Measurements from ENCODE around the gene ZNF570. TPM values are rescaled to one million over a fixed set of nuclear protein-coding genes. Genes with fewer than 3 reads are reported as not detected.

ZNF570 gene
- total and polyA plus RNA-seq, 4 donors, result 9.2 to 18.8 (median 14.4) TPM

DNA sequence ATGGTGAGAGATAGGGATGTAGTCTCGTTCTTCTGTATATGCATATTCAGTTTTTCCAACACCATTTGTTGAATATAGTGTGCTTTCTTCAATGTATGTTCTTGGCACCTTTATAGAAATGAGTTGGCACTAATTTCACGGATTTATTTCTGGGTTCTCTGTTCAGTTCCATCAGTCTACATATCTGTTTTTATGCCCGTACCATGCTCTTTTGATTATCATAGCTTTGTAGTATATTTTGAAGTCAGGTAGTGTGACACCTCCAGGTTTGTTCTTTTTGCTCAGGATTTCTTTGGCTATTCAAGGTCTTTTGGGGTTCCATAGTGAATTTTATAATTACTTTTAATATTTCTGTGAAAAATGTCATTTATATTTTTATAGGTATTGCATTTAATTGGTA is 23.1 kb downstream of the ZNF570 start:
- WGBS (ENCODE audit: insufficient coverage), result no CpG with 5 or more reads among the region's 3 CpGs
- H3K27me3 ChIP-seq (ENCODE audit: control insufficient read depth, insufficient read depth, low read length), result no peaks in the 10 kb centered on the region
- H3K9me3 ChIP-seq (ENCODE audit: control insufficient read depth, insufficient read depth, low read length), result peaks cover 14% of the 10 kb centered on the region
- no peak overlapping the region for H3K27ac ChIP-seq (ENCODE audit: low read depth, low read length)
- no peaks in the 10 kb centered on the region for H3K36me3 ChIP-seq (ENCODE audit: control insufficient read depth, insufficient read depth, low read length)
- no peak for DNase-seq (ENCODE audit: low read depth in 4 of 6, low spot score in 6 of 6)
- no peaks in the 10 kb centered on the region for H3K4me1 ChIP-seq (ENCODE audit: control insufficient read depth, insufficient read depth, low read length)
- H3K4me3 ChIP-seq (ENCODE audit: low read depth, low read length), result no peak overlapping the region

DNA sequence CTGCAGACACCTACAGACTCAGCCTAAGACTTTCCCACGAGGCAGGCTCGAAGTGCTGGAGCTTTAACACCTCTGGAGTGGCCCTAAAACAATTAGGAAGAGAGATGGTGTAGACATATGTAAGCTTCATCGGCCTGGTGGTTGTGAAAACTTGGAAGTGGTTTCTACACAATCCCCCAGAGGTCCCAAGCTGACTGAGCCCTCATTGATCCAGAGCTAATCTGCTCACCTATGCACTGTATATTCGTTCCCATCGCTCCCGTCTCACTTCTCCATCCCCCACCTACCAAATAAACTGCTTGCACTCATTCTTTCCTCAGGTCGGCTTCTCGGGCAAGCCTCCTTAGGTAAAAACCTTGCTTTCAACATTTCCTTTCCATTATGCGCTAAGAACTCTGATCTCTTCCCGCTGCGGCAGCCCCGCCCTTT is 36.8 kb downstream of the ZNF570 start:
- Histone ChIP-seq H3K27me3 (ENCODE audit: control insufficient read depth, insufficient read depth, low read length) (no peaks in the 10 kb centered on the region), H3K4me3 (ENCODE audit: low read depth, low read length) (peak overlapping the region; percentile 87), H3K27ac (ENCODE audit: low read depth, low read length) (peak overlapping the region; percentile 96), H3K4me1 (ENCODE audit: control insufficient read depth, insufficient read depth, low read length) (peaks cover 5% of the 10 kb centered on the region), H3K9me3 (ENCODE audit: control insufficient read depth, insufficient read depth, low read length) (no peaks in the 10 kb centered on the region), H3K36me3 (ENCODE audit: control insufficient read depth, insufficient read depth, low read length) (peaks cover 10% of the 10 kb centered on the region)
- WGBS (ENCODE audit: insufficient coverage), result 0% methylated on average over 10 of the region's 12 CpGs
- peak in 2 of 6 donors; percentile 15 for DNase-seq (ENCODE audit: low read depth in 4 of 6, low spot score in 6 of 6)

DNA sequence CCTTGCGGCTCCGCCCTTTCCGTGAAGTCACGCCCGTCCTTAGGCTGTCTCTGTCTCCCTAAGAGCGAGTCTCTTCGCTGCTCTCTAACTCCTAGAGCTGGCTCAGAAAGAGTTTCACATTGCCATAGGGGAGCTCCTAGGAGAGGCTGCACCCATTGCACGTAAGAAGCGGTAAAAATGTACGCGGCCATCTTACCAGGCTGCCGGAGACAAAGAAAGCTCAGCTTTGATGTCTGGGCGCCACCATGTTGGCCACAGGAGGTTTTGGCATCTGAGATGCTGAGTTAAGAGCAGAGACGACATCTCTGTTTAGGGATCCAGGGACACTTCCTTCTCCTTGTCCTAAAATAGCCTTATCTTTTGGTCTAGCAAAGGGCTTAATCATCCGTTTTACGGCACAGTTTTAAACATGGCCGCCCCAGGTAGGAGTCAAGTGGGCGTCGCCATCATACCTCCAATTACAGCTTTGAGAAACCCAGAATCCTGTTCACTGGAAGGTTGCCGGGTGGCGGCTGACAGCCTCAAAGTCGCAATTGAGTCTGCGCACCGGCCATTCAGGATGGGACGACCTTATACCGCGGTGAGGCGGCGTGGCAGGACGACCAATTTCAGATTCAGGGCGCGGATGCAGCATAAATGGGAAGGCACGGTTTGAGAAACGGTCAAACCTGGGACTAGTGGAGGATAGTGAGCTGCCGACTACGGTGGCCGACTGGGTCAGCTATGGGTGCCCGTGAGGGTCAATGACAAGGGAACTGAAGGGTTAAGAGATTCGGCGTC is 37.4 kb downstream of the ZNF570 start, which contains the start of gene ZNF793:
TSS of gene ZNF793 (plus strand) at position 553 of the 780 bp plus-strand sequence. CDS start 16,501 bp downstream, outside the sequence.
- DNase-seq (ENCODE audit: low read depth in 4 of 6, low spot score in 6 of 6), result peak; percentile 84 to 99 (median 94)
- Histone ChIP-seq H3K27me3 (ENCODE audit: control insufficient read depth, insufficient read depth, low read length) (no peaks in the 10 kb centered on the region), H3K27ac (ENCODE audit: low read depth, low read length) (peak within 1 kb of the TSS; percentile 96), H3K9me3 (ENCODE audit: control insufficient read depth, insufficient read depth, low read length) (no peaks in the 10 kb centered on the region), H3K4me1 (ENCODE audit: control insufficient read depth, insufficient read depth, low read length) (peaks cover 5% of the 10 kb centered on the region), H3K36me3 (ENCODE audit: control insufficient read depth, insufficient read depth, low read length) (peaks cover 15% of the 10 kb centered on the region), H3K4me3 (ENCODE audit: low read depth, low read length) (peak within 1 kb of the TSS; percentile 87)
- under 1% methylated on average over 40 of the region's 40 CpGs for WGBS (ENCODE audit: insufficient coverage)

DNA sequence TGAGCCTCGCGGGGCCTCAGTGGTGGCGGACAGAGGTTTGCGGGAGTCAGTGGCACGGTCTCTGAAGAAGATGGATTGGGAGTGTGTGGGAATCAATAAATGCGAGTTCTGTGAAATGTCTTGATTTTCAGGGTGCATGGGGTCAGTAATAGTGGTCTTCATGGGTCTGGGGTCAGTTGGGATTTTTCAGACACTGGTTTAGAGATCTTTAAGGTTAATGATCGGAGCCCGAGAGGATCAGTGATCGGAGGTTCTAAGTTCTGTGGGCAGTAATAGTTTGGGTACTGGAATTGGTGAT is 38.0 kb downstream of the ZNF570 start:
- Histone ChIP-seq H3K27ac (ENCODE audit: low read depth, low read length) (peak overlapping the region; percentile 96), H3K27me3 (ENCODE audit: control insufficient read depth, insufficient read depth, low read length) (no peaks in the 10 kb centered on the region), H3K4me3 (ENCODE audit: low read depth, low read length) (peak overlapping the region; percentile 87), H3K4me1 (ENCODE audit: control insufficient read depth, insufficient read depth, low read length) (peaks cover 5% of the 10 kb centered on the region), H3K9me3 (ENCODE audit: control insufficient read depth, insufficient read depth, low read length) (no peaks in the 10 kb centered on the region), H3K36me3 (ENCODE audit: control insufficient read depth, insufficient read depth, low read length) (peaks cover 20% of the 10 kb centered on the region)
- peak in 1 of 6 donors; percentile 15 for DNase-seq (ENCODE audit: low read depth in 4 of 6, low spot score in 6 of 6)
- 1% methylated on average over 9 of the region's 9 CpGs for WGBS (ENCODE audit: insufficient coverage)

DNA sequence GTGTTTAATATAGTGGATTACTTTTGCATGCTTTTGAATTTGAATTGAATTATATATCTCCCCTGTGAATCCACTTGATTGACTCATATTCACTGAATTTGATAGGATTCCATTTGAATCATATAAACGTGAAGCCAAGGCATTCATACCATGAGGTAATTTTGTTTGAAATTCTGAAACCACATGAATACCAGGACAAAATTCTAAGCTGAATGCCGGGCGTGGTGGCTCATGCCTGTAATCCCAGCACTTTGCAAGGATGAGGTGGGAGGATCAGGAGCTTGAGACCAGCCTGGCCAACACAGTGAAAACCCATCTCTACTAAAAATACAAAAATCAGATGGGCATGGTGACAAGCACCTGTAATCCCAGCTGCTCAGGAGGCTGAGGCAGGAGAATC is 42.0 kb downstream of the ZNF570 start:
- Histone ChIP-seq H3K4me1 (ENCODE audit: control insufficient read depth, insufficient read depth, low read length) (no peaks in the 10 kb centered on the region), H3K36me3 (ENCODE audit: control insufficient read depth, insufficient read depth, low read length) (peaks cover 27% of the 10 kb centered on the region), H3K27me3 (ENCODE audit: control insufficient read depth, insufficient read depth, low read length) (no peaks in the 10 kb centered on the region), H3K9me3 (ENCODE audit: control insufficient read depth, insufficient read depth, low read length) (no peaks in the 10 kb centered on the region), H3K27ac (ENCODE audit: low read depth, low read length) (no peak overlapping the region), H3K4me3 (ENCODE audit: low read depth, low read length) (no peak overlapping the region)
- DNase-seq (ENCODE audit: low read depth in 4 of 6, low spot score in 6 of 6), result no peak
- no CpG with 5 or more reads among the region's 3 CpGs for WGBS (ENCODE audit: insufficient coverage)

DNA sequence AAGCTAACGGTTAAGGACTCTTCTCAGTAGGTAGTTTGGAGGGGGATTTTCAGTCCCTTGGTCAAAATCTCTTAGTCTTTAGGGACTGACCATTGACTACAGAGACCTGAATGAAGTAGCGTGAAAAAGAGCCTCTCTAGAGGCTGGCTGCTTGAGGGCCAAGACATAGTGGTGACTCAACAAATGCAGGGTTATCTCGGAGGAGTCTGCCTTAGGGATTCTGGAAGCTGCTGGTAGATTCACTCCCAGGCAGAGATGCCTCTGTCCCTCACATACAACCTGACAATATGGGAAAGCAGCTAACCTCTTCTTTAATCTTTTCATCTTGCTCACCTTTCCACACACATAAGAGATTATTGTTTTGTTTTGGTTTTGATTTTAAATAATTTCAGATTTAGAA is 42.7 kb downstream of the ZNF570 start:
- Histone ChIP-seq H3K4me1 (ENCODE audit: control insufficient read depth, insufficient read depth, low read length) (no peaks in the 10 kb centered on the region), H3K4me3 (ENCODE audit: low read depth, low read length) (no peak overlapping the region), H3K27me3 (ENCODE audit: control insufficient read depth, insufficient read depth, low read length) (no peaks in the 10 kb centered on the region), H3K9me3 (ENCODE audit: control insufficient read depth, insufficient read depth, low read length) (no peaks in the 10 kb centered on the region), H3K27ac (ENCODE audit: low read depth, low read length) (no peak overlapping the region), H3K36me3 (ENCODE audit: control insufficient read depth, insufficient read depth, low read length) (peaks cover 33% of the 10 kb centered on the region)
- DNase-seq (ENCODE audit: low read depth in 4 of 6, low spot score in 6 of 6), result no peak
- WGBS (ENCODE audit: insufficient coverage), result 100% methylated on average over 2 of the region's 3 CpGs

DNA sequence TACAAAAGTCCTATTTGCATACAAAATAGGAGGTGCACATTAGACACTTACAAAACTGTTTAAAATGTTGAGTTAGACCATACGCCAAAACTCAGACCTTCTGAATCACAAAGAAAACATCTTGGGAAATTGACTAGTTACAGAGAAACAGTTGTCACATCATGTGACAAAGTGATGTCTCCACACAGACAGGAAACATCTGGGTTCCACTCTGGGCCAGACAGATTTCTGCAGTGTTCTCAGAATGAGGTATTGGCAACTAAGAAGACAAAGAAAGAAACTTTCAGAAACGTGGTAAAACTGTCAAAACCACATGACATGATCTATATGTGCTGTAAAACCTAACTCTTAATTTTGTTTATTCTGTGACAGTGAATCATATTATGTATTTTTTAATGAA is 44.2 kb downstream of the ZNF570 start:
- no peaks in the 10 kb centered on the region for H3K9me3 ChIP-seq (ENCODE audit: control insufficient read depth, insufficient read depth, low read length)
- H3K36me3 ChIP-seq (ENCODE audit: control insufficient read depth, insufficient read depth, low read length), result peaks cover 39% of the 10 kb centered on the region
- H3K4me3 ChIP-seq (ENCODE audit: low read depth, low read length), result no peak overlapping the region
- no peak overlapping the region for H3K27ac ChIP-seq (ENCODE audit: low read depth, low read length)
- no CpG with 5 or more reads among the region's 2 CpGs for WGBS (ENCODE audit: insufficient coverage)
- no peak for DNase-seq (ENCODE audit: low read depth in 4 of 6, low spot score in 6 of 6)
- H3K27me3 ChIP-seq (ENCODE audit: control insufficient read depth, insufficient read depth, low read length), result no peaks in the 10 kb centered on the region
- H3K4me1 ChIP-seq (ENCODE audit: control insufficient read depth, insufficient read depth, low read length), result no peaks in the 10 kb centered on the region

DNA sequence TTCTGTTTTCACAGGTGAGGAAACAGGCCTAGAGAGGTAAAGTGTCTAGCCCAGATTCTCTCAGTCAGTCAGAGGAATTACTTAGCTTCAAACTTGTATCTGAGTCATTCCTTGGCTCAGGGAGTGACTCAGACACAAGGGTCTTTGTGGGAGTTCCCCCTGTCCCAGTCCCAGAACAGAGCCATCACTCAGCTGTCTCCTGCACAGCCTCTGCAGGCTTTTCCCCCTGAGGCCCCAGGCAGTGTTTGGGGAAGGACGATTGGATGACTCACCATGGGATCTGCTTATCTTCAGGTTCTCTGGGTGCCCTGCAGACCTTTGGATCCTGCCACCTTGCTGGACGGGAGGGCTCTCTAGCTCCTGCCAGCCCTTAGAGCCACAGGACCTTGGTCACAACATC is 50.7 kb downstream of the ZNF570 start:
- H3K27me3 ChIP-seq (ENCODE audit: control insufficient read depth, insufficient read depth, low read length), result no peaks in the 10 kb centered on the region
- no peak for DNase-seq (ENCODE audit: low read depth in 4 of 6, low spot score in 6 of 6)
- no peak overlapping the region for H3K4me3 ChIP-seq (ENCODE audit: low read depth, low read length)
- H3K36me3 ChIP-seq (ENCODE audit: control insufficient read depth, insufficient read depth, low read length), result peaks cover 51% of the 10 kb centered on the region
- no peak overlapping the region for H3K27ac ChIP-seq (ENCODE audit: low read depth, low read length)
- no peaks in the 10 kb centered on the region for H3K4me1 ChIP-seq (ENCODE audit: control insufficient read depth, insufficient read depth, low read length)
- no peaks in the 10 kb centered on the region for H3K9me3 ChIP-seq (ENCODE audit: control insufficient read depth, insufficient read depth, low read length)
- 67% methylated on average over 2 of the region's 2 CpGs for WGBS (ENCODE audit: insufficient coverage)

DNA sequence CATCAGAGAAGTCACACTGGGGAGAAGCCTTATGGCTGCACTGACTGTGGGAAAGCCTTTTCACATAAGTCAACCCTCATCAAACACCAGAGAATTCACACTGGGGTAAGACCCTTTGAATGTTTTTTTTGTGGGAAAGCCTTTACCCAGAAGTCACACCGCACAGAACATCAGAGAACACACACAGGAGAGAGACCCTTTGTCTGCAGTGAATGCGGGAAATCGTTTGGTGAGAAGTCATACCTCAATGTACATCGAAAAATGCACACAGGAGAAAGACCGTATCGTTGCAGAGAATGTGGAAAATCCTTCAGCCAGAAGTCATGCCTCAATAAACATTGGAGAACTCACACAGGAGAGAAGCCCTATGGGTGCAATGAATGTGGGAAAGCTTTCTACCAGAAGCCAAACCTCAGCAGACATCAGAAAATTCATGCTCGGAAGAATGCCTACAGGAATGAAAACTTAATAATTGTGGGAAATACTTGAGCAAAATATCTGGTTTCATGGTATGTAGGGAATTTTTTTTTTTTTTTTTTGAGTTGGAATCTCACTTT is 68.3 kb downstream of the ZNF570 start:
- Histone ChIP-seq H3K9me3 (ENCODE audit: control insufficient read depth, insufficient read depth, low read length) (peaks cover 23% of the 10 kb centered on the region), H3K27me3 (ENCODE audit: control insufficient read depth, insufficient read depth, low read length) (no peaks in the 10 kb centered on the region), H3K4me3 (ENCODE audit: low read depth, low read length) (no peak overlapping the region), H3K27ac (ENCODE audit: low read depth, low read length) (no peak overlapping the region), H3K36me3 (ENCODE audit: control insufficient read depth, insufficient read depth, low read length) (peaks cover 49% of the 10 kb centered on the region), H3K4me1 (ENCODE audit: control insufficient read depth, insufficient read depth, low read length) (no peaks in the 10 kb centered on the region)
- DNase-seq (ENCODE audit: low read depth in 4 of 6, low spot score in 6 of 6), result no peak
- WGBS (ENCODE audit: insufficient coverage), result 100% methylated on average over 1 of the region's 7 CpGs
